GM19193 (cell line): ENCODE measurements around the gene TTC12.

Experiments
- POLR2A ChIP-seq: IDR thresholded peaks from 4 replicates; pipeline ENCODE4 v1.6.1; 2011; ENCODE audit not compliant: insufficient read depth, insufficient read length; ENCODE audit errors: extremely low read depth

The TTC12 gene

GRCh38 chr11:113304916-113305315 lies 9.5 kb upstream of the TTC12 start:
- TF ChIP-seq POLR2A = no peak

GRCh38 chr11:113305440-113306336 lies 8.7 kb upstream of the TTC12 start:
- no peak for TF ChIP-seq POLR2A

- TF ChIP-seq POLR2A = no peak
Observed at GRCh38 chr11:113308601-113309000, 5.8 kb upstream of the TTC12 start.

DNA sequence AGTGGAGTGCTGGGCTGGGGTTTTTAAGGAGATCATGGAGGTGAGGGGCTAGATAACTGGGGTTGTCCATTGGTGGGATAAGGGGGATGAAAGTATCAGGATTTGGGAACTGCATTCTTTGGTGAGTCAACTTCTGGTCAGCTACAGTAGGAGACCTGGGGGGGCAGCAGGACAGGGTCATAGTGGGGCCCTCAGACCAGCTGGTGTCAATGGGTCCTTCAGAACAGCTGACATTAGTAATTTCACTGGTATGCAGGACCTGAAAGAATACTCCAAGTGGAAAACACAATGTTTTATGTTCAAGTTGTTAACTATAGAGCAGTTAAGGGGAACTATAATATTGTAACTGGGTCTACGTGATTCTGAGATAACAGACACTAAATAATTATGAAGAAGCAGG lies 2.8 kb upstream of the TTC12 start:
- TF ChIP-seq POLR2A = no peak

DNA sequence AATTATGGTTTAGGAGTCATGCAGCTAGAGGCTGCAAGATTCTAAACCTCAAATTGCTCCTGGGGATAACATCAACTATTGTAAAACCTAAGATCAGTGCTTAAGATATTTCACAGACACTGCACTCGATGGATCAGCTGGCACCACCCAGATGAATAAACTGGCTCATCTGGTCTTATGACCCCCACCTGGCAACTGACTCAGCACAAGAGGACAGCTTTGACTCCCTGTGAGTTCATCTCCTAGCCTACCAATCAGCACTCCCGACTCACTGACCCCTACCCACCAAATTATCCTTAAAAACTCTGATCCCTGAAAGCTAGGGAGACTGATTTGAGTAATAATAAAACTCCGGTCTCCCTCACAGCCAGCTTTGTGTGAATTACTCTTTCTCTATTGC lies 782 bp upstream of the TTC12 start:
- TF ChIP-seq POLR2A = no peak

DNA sequence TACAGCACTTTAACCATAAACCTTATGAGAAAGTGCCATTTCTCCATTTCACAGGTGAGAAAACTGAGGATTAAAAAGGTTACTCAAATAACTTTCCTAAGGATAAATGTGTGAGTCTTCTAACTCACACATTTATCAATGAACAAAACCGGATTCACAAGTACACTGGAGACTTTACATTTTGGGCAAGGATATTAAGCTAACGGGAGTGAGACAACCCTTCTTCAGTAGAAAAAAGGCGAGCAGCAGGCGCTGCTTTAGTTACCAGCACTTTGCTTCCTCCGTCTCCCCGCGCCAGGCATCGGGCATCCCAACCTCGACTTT lies 356 bp upstream of the TTC12 start:
- no peak for TF ChIP-seq POLR2A

DNA sequence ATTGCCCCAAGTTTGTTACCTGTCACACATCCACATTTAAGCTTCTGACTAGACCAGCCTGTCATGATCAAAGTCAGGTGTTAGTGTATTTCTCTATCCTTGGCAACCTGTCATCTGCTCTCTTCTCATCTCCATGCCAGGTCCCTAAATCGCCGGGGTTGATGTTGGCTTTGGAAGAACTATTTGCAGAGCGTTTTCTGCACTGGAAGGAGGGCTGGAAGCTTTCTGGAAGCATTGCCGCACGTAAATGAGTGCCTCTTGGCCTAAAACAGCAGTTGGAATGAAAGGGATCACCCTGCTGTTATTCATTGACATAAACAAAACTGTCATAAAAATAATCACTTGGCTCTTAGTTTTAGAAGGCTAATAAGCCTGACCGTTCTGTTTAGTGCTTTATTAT lies 1.4 kb downstream of the TTC12 start:
- TF ChIP-seq POLR2A = no peak

DNA sequence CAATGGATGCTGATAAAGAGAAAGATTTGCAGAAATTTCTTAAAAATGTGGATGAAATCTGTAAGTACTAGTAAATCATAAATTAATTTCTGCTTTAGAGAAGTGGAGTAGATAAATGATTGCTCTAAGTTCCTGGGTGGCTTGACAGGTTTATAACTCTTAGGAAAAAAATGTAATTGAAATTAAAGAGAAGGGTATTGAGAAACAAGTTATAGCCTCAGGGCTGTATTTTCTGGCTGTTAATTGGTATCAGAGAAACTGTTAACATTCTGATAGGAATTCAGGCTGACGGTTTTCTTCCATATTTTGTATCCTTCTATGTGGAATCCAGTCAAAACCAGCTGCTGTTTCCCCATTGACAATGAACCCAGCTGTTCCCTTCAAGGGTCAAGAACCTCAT lies 1.9 kb downstream of the TTC12 start:
- TF ChIP-seq POLR2A = no peak

DNA sequence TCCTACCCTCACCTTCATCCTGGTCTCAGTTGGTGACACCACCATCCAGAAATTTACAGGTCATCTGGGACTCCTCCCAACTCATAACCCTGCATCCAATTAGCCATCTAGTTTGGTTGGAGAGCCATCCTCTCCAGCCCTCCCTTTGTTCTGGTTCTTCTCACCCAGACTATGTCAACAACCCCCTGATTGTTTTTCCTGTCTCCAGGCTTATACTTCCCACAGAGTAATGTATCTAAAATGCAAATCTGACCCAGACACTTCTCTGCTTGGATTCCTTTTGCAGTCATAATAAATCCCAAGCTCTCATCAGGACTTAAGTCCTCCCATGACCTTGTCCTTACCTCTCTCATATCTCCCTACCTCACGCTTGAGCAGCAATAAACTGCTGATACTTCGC lies 3.0 kb downstream of the TTC12 start:
- no peak for TF ChIP-seq POLR2A

DNA sequence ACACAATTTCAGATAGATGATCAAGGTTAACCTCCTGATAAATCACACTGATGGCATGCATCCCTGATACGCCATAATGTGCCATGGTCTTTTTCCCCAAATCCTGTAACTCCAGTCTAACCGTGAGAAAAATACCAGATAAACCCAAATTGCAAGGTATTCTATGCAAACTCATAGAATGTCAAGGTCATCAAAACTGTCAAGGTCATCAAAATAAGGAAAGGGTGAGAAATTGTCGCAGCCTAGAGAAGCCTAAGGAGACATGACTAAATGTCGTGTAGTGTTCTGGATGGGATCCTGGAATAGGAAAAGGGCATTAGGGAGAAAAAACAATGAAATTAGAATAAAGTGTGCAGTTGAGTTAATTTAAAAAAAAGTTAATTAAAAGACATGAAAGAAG lies 4.7 kb downstream of the TTC12 start:
- TF ChIP-seq POLR2A = no peak

- TF ChIP-seq POLR2A = no peak
Observed at GRCh38 chr11:113322158-113322557, 7.8 kb downstream of the TTC12 start.

GRCh38 chr11:113324250-113324649 lies 9.9 kb downstream of the TTC12 start:
- TF ChIP-seq POLR2A = no peak

GRCh38 chr11:113329725-113330124 lies 15.3 kb downstream of the TTC12 start:
- TF ChIP-seq POLR2A = no peak

DNA sequence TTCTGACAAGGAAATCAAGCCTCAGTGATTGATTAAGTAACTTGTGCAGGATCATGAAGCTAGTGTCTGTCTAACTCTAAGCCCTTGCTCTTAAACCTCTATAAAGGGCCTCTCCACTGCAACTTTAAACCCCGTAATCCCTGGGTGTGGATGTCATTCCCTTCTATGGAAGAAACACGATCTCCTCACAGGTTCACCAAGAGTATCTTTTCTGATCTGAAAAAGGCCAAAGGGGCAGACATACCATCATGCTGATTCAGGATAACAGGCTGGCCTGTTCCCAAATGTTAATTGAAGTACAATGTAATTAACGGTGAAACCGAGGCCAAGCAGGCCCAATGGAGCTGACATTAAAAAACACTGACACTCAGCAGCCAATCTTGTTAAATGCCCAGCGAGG lies 17.1 kb downstream of the TTC12 start:
- TF ChIP-seq POLR2A = no peak

DNA sequence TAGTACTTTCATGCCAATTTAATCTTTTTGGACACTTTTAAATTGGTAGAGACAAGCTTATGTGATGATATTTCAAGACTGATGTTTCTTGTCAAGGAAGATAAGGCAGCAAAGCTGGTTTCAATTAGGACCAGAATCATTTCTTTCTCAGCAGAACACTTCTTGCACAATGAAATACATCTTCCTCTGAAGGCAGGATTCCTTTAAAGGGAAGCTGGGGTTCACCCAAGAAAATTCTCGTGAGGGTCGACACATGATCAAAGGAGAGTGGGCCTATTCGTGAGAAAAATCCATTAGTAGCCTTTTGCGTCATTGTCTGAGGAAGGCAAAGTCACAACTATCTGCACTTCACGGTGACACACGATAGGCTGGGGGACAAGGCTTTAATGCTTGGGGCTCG lies 17.6 kb downstream of the TTC12 start:
- no peak for TF ChIP-seq POLR2A

DNA sequence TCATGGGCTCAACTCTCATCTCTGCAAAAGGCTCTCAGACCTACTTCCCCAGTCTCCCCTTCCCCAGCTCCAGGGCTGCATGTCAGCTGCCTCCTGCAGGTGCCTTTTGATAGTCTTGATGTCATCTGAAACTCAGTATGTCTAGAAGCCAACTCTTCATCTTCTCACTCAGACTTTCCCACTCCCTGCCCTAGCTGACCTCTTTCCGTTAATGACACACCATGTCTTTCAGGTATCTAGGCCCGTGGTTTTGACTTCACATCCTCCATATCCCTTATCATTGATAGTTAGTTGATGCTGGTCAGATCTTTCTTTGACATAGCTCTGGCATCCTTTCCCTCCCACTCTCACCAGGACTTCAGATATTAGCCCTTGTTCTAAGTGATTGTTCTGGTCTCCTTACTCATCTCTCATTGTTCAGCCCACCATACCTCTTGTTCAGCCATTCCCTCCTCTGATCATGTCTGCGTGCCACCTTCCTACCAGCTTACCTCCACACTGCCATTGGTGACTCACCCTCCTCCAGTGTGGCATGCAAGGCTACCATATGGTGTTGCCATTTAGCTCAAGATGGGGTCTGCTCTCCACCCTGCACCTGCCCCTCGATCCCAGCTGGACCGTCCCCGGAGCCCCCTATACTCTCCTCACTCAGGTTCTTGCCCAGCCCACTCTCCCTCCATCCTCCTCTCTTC lies 18.4 kb downstream of the TTC12 start:
- TF ChIP-seq POLR2A = no peak
